A204.1 (cell line): ENCODE results near the gene BAHD1.

Experiments used
- FAIRE-seq: peaks from 2 replicates; lab custom pipeline; 2012; peaks lifted over from hg19 to GRCh38; lab: Jason Lieb, UNC

Gene BAHD1

GRCh38 chr15:40424483-40425115 lies 16.2 kb upstream of the BAHD1 start:
- FAIRE-seq, result no peak

- FAIRE-seq, result no peak
Observed at GRCh38 chr15:40425681-40426080, 15.1 kb upstream of the BAHD1 start.

- no peak for FAIRE-seq
Observed at GRCh38 chr15:40427188-40427587, 13.6 kb upstream of the BAHD1 start.

GRCh38 chr15:40428185-40428584 lies 12.6 kb upstream of the BAHD1 start:
- no peak for FAIRE-seq

- no peak for FAIRE-seq
Observed at GRCh38 chr15:40429068-40429710, 11.6 kb upstream of the BAHD1 start.

- no peak for FAIRE-seq
Observed at GRCh38 chr15:40430271-40430805, 10.4 kb upstream of the BAHD1 start.

- no peak for FAIRE-seq
Observed at GRCh38 chr15:40435023-40435709, 5.6 kb upstream of the BAHD1 start.

- FAIRE-seq, result no peak
Observed at GRCh38 chr15:40435710-40436089, 5.1 kb upstream of the BAHD1 start.

- FAIRE-seq, result no peak
Observed at GRCh38 chr15:40436116-40436891, 4.4 kb upstream of the BAHD1 start.

- FAIRE-seq, result no peak
Observed at GRCh38 chr15:40436892-40437751, 3.6 kb upstream of the BAHD1 start.

GRCh38 chr15:40437752-40438687 lies 2.7 kb upstream of the BAHD1 start:
- no peak for FAIRE-seq

- FAIRE-seq, result no peak
Observed at GRCh38 chr15:40438712-40439111, 2.0 kb upstream of the BAHD1 start.

GRCh38 chr15:40439461-40439959 lies 1.2 kb upstream of the BAHD1 start:
- FAIRE-seq, result no peak

GRCh38 chr15:40439960-40440742 lies 602 bp upstream of the BAHD1 start:
- no peak for FAIRE-seq

- no peak for FAIRE-seq
Observed at GRCh38 chr15:40441565-40442531, 1.1 kb downstream of the BAHD1 start.

GRCh38 chr15:40443255-40443654 lies 2.5 kb downstream of the BAHD1 start:
- no peak for FAIRE-seq

GRCh38 chr15:40443846-40444245 lies 3.1 kb downstream of the BAHD1 start:
- FAIRE-seq, result no peak

GRCh38 chr15:40444736-40445135 lies 4.0 kb downstream of the BAHD1 start:
- FAIRE-seq, result no peak
